Heart right ventricle (tissue), 16 donors: ENCODE measurements around the gene RFTN1. TPM values are rescaled to one million over a fixed set of nuclear protein-coding genes. Genes with fewer than 3 reads are reported as not detected.

Experiments
- ATAC-seq, 8 donors: fragments of 200-7000 bp; cut with Tn5 transposase; one replicate each; pipeline ENCODE4 v1.9.1; 2020; ENCODE audit warnings: mild to moderate bottlenecking in 8 of 8, moderate library complexity in 8 of 8, moderate number of reproducible peaks in 1 of 8
- DNase-seq, 2 donors: peaks; one replicate each; pipeline ENCODE4 v3.0.0-alpha.2; 2020
- H3K27ac ChIP-seq, 10 donors: fragments of 200-600 bp; sonication (generic) in 2 of 10; one replicate each; pipeline versions ENCODE4 v1.5.0 to v1.8.0; 2020 to 2022; ENCODE audit warnings: mild to moderate bottlenecking in 3 of 10
- H3K27me3 ChIP-seq, 7 donors: fragments of 200-600 bp; one replicate each; pipeline ENCODE4 v1.8.0; 2021 to 2022; ENCODE audit warnings: mild to moderate bottlenecking in 2 of 7
- H3K36me3 ChIP-seq, 9 donors: fragments of 200-600 bp; sonication (generic) in 1 of 9; one replicate each; pipeline versions ENCODE4 v1.5.0 to v1.8.0; 2020 to 2022; ENCODE audit warnings: mild to moderate bottlenecking in 2 of 9
- H3K4me1 ChIP-seq, 9 donors: fragments of 200-600 bp; sonication (generic) in 1 of 9; one replicate each; pipeline versions ENCODE4 v1.5.0 to v1.8.0; 2020 to 2022; ENCODE audit warnings: mild to moderate bottlenecking in 4 of 9
- H3K4me3 ChIP-seq, 10 donors: fragments of 200-600 bp; sonication (generic) in 2 of 10; one replicate each; pipeline versions ENCODE4 v1.5.0 to v1.8.0; 2020 to 2022; ENCODE audit warnings: mild to moderate bottlenecking in 7 of 10, moderate library complexity in 2 of 10
- H3K9me3 ChIP-seq, 11 donors: fragments of 200-600 bp in 10 of 11; sonication (generic) in 2 of 11; one replicate each; pipeline versions ENCODE4 v1.5.0 to v1.8.0; 2013 to 2022; ENCODE audit warnings: mild to moderate bottlenecking in 2 of 11, control low read depth in 1 of 11, moderate library complexity in 1 of 11
- CTCF ChIP-seq, 9 donors: fragments of 200-600 bp; sonication (generic) in 2 of 9; IDR thresholded peaks; one replicate each; pipeline versions ENCODE4 v1.5.0 to v1.8.0; 2021 to 2022; ENCODE audit warnings: antibody characterized with exemption in 9 of 9, mild to moderate bottlenecking in 5 of 9, moderate library complexity in 1 of 9
- WGBS, 2 donors: extraction: QIAGEN DNeasy Blood & Tissue Kit; methylation state at CpG; one replicate each; pipeline ENCODE4 v1.1.7; 2013; ENCODE audit warnings: inconsistent platforms in 1 of 2; 5-methylcytosine and 5-hydroxymethylcytosine counted together
- intact Hi-C, 10 donors: fragments of 100-400 bp; cut with DNase I; formaldehyde crosslinking; loops; one replicate each; pipeline versions ENCODE4 v1.11.1 to v1.14.2; 2022
- polyA plus RNA-seq, 2 donors: library from polyadenylated mRNA; stranded (reverse); fragments of 200-250 nt; gene quantifications; one replicate each; pipeline ENCODE4 v1.2.3, GENCODE V29; 2013
- total RNA-seq, 10 donors: library from RNA; stranded (reverse); fragmentation: NEBNext Ultra II Directional in 3 of 10; extraction: Animal tissue kit (Norgen Biotek cat#: 25700) in 3 of 10; gene quantifications; one replicate each; pipeline versions ENCODE4 v1.2.1 to v1.2.4, GENCODE V29; 2021 to 2023
- donor health status: Arrhythmogenic right ventricular cardiomyopathy.
- donor health status: ischemic (EF 13 %, LVEDD 7.1; RV severe dilation, severe dysfunction).
- donor health status: healthy with polysubstance abuse.
- donor health status: DM: no; HTN: yes; CAD: no.
- donor health status: DM: no; HTN: no; CAD: no.
- donor health status: ischemic (EF 25% LVEDD 6.9; RV normal size, moderate dysfunction).
- donor health status: ischemic (EF 25% LVEDD 5.7; RV mildly dilated, moderate dysfunction).
- donor health status: healthy.
- donor health status: DM: yes; HTN: yes; CAD: no.
- donor health status: Ischemic cardiomyopathy.
- donor health status: ischemic (EF 35%, LVEDD 5.7; RV mildly dilated, moderate dysfunction).
- donor health status: nonischemic (EF 11% LVEDD 7.7; RV severe dilation, severe dysfunction).
- donor health status: DM: yes; HTN: yes; CAD: no.
- donor health status: PGD.
- donor health status: ischemic (EF 29% LVEDD 5.4; RV normal size, mild dysfunction).
- donor health status: nonischemic (EF 23%, LVEDD 6.1; RV moderate dilation, normal function).

Gene RFTN1
- total and polyA plus RNA-seq, 12 donors, result 17.4 to 32.2 (median 24.0) TPM

- no peak for TF ChIP-seq CTCF (IDR thresholded peaks at IDR 0.05)
- Histone ChIP-seq H3K4me1 (peaks cover 7 to 86% (median 45%) of the 10 kb centered on the region in 9 donors), H3K36me3 (peaks cover 0 to 31% (median 7%) of the 10 kb centered on the region in 9 donors), H3K4me3 (no peak overlapping the region), H3K27ac (no peak overlapping the region), H3K27me3 (no peaks in the 10 kb centered on the region), H3K9me3 (peaks cover 0 to 14% (median 10%) of the 10 kb centered on the region in 11 donors)
- ATAC-seq (no peak), DNase-seq (no peak)
- intact Hi-C loops, result loop anchor here in 5 of 10 donors (5.0 kb wide), 3 partner anchors 45 to 170 kb away; partner anchors contain the start of gene RFTN1 (in 3 of the 5)
- 84 to 87% methylated on average over 4 of the region's 4 CpGs for WGBS, 2 donors
Measured at GRCh38 chr3:16466822-16467221, 46.7 kb downstream of the RFTN1 start.

GRCh38 chr3:16464511-16465148, 48.9 kb downstream of the RFTN1 start:
- TF ChIP-seq CTCF (IDR thresholded peaks at IDR 0.05), result no peak
- peak overlapping the region in 3 of 10 donors; percentile 17 to 24 (median 24) for H3K27ac ChIP-seq
- peaks cover 7 to 77% (median 40%) of the 10 kb centered on the region in 9 donors for H3K4me1 ChIP-seq
- peaks cover 0 to 13% (median 0%) of the 10 kb centered on the region in 9 donors for H3K36me3 ChIP-seq
- H3K4me3 ChIP-seq, result no peak overlapping the region
- H3K27me3 ChIP-seq, result no peaks in the 10 kb centered on the region
- WGBS, 2 donors, result 60 to 67% methylated on average over 3 of the region's 3 CpGs
- intact Hi-C loops, result loop anchor here in 5 of 10 donors (5.0 kb wide), 3 partner anchors 48 to 167 kb away; partner anchors contain the start of gene RFTN1 (in 3 of the 5)
- DNase-seq (no peak), ATAC-seq (peak in 1 of 8 donors; percentile 31)
- no peaks in the 10 kb centered on the region for H3K9me3 ChIP-seq

- no peak for DNase-seq
- peaks cover 7 to 70% (median 34%) of the 10 kb centered on the region in 9 donors for H3K4me1 ChIP-seq
- peak overlapping the region in 1 of 10 donors; percentile 17 for H3K27ac ChIP-seq
- no peak for ATAC-seq
- H3K27me3 ChIP-seq, result no peaks in the 10 kb centered on the region
- no peaks in the 10 kb centered on the region for H3K9me3 ChIP-seq
- 55 to 62% methylated on average over 5 of the region's 5 CpGs for WGBS, 2 donors
- H3K36me3 ChIP-seq, result peaks cover 0 to 13% (median 0%) of the 10 kb centered on the region in 9 donors
- intact Hi-C loops, result no loop called here
- no peak overlapping the region for H3K4me3 ChIP-seq
- no peak for TF ChIP-seq CTCF (IDR thresholded peaks at IDR 0.05)
Measured at GRCh38 chr3:16463914-16464313, 49.6 kb downstream of the RFTN1 start.

GRCh38 chr3:16463119-16463518, 50.4 kb downstream of the RFTN1 start:
- Histone ChIP-seq H3K27me3 (no peaks in the 10 kb centered on the region), H3K36me3 (peaks cover 0 to 13% (median 0%) of the 10 kb centered on the region in 9 donors), H3K4me3 (no peak overlapping the region), H3K4me1 (peaks cover 6 to 62% (median 28%) of the 10 kb centered on the region in 9 donors), H3K27ac (peak overlapping the region in 1 of 10 donors; percentile 11), H3K9me3 (peaks cover 0 to 2% (median 0%) of the 10 kb centered on the region in 11 donors)
- 93 to 95% methylated on average over 1 of the region's 1 CpG for WGBS, 2 donors
- no peak for DNase-seq
- no peak for ATAC-seq
- intact Hi-C loops, result no loop called here
- TF ChIP-seq CTCF (IDR thresholded peaks at IDR 0.05), result no peak
